LNCAP (cell line): ENCODE results near the gene ADORA3.

Experiments used
- CTCF ChIP-seq: fragments of 450-650 bp; IDR thresholded peaks from 2 replicates; pipeline ENCODE4 v1.5.1; 2017; ENCODE audit warnings: mild to moderate bottlenecking

ADORA3 gene

GRCh38 chr1:111505641-111506119, 2.2 kb upstream of the ADORA3 start:
- TF ChIP-seq CTCF, result no peak

DNA sequence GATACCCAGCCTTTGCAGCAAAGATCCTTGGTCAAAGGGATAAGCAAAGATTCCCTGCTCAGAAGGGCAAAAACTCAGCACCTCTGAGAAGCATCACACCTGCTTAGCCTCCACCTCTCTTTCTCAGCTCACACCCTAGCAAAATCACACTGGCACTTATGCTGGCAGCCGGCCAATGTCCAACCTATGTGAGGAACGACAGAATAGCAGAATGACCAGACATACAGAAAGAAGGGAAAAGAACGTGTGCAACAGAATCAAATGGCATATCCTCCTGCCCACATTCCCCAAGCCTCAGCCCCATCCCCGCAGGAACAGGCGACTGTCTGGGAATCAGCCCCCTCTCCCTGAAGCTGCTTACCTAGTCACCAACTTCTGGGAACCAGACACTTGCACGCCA, 664 bp upstream of the ADORA3 start:
- no peak for TF ChIP-seq CTCF

- TF ChIP-seq CTCF, result no peak
Measured at GRCh38 chr1:111501645-111502044, 1.8 kb downstream of the ADORA3 start.

DNA sequence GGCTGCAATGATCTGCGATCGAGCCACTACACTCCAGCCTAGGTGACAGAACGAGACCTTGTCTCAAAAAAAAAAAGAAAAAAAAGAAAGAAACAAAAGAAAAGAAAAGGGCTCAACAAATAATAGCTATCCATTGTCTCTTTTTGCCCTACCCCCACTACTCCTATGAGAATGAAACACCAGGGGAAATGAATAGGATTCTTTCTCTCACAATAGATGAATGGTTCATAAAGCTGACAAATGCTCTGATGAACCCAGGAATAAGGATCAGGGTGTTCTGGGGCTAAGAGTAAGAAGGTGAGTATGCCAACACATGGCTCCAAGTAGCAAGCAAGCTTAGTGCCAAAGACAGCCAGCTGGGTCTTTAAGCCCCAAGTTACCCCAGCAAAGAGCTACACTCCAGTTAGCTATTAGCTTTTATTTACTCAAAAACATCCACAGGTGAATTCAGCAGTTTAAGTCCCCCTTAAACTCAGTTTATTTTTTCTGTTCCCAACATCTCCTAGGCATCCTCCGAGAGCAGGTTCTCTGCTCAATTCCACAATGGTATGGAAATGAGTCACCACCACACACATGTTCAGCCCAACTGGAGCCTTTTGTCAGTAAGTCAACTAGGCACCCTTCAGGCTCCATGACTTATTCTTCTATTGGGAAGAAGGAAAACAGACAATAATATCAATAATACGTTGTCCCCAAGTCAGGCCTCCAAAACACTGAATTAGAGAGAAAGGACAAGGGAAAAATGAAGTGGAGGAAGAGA, 4.2 kb downstream of the ADORA3 start:
- TF ChIP-seq CTCF, result no peak

- no peak for TF ChIP-seq CTCF
Measured at GRCh38 chr1:111497592-111497991, 5.8 kb downstream of the ADORA3 start.

- TF ChIP-seq CTCF, result no peak
Measured at GRCh38 chr1:111496398-111496797, 7.0 kb downstream of the ADORA3 start.

DNA sequence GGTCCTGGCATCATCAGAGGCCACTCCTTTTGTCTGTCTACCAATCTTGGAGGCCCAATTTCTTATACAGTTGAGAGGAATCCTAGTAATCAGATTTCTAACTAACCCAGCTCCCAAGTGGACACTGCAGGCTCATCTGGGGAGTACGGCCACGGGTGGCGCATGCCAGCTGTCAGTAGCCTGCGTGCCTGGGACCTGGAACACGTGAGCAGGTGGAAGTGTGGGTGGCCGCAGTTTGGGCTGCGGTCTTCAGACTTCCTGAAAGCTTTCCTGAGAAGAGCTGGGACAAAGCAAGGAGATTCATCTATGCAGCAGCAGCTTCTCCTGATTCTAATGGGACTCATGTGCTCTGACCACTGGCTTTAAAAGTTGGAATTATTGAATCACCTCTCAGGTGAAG, 12.4 kb downstream of the ADORA3 start:
- TF ChIP-seq CTCF, result no peak

DNA sequence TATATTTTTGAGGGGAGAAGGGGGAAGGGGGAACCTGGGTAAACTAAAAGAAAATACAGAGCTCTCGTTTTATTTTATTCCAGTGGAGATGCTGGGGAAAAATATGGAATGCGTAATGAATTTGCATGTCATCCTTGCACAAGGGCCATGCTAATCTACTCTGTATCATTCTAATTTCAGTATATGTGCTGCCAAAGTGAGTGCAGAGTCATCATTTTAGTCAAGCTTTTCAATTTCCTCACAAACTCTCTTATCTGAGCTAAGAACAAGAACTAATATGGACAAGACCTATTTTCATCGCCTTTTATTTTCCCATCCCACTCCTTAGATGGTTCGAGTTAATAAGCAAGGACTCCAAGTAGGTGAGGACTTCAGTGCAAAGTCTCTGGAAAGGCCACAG, 13.2 kb downstream of the ADORA3 start:
- no peak for TF ChIP-seq CTCF
